ENCODE measurements around the gene TENM4.

TENM4 gene

DNA sequence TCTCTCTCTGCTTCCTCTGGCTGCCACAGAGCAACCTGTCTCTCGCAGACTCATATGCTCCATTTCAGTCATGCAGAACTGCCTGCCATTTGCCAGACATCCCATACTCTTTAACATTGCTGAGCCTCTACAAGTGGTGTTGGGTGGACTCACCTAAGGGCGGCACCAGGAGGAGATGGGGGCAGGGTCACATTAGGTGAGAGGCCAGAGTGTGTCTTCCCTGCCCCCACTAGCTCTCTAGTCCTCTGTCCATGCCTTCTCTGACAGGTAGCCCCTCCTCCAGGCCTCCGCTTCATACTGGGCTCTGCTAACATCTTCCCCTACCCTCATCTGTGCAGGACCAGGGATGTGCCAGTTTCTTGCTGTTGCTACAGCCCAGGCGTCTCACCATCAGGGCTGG, 366.3 kb downstream of the TENM4 start (continued):
- TF ChIP-seq, protein P1, sequence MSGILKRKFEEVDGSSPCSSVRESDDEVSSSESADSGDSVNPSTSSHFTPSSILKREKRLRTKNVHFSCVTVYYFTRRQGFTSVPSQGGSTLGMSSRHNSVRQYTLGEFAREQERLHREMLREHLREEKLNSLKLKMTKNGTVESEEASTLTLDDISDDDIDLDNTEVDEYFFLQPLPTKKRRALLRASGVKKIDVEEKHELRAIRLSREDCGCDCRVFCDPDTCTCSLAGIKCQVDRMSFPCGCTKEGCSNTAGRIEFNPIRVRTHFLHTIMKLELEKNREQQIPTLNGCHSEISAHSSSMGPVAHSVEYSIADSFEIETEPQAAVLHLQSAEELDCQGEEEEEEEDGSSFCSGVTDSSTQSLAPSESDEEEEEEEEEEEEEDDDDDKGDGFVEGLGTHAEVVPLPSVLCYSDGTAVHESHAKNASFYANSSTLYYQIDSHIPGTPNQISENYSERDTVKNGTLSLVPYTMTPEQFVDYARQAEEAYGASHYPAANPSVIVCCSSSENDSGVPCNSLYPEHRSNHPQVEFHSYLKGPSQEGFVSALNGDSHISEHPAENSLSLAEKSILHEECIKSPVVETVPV (CRISPR knock-in tag; IDR thresholded peaks at IDR 0.05) = no peak

DNA sequence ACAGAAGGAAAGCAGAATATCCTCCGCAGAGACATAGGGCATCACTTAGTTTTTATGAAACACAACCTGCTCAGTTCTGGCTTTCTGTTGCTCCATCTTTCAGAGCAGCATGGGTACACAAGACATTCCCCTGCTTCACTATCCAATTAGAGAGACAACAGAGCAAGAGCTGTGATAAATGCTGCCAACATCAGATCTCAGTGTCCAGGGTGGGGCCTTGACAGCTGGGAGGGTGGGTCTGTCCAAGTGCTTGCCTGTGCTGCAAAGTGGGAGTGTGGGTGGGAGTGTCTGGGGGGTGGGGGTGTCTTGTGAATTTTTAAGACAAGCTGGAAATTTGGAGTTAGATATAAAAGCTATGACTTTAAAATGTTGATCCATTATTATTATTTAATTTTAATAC, 369.6 kb downstream of the TENM4 start:
- no peak for ATAC-seq
- no peak for TF ChIP-seq SNAI2 (CRISPR knock-in tag; IDR thresholded peaks at IDR 0.05)
- TF ChIP-seq, protein P2, sequence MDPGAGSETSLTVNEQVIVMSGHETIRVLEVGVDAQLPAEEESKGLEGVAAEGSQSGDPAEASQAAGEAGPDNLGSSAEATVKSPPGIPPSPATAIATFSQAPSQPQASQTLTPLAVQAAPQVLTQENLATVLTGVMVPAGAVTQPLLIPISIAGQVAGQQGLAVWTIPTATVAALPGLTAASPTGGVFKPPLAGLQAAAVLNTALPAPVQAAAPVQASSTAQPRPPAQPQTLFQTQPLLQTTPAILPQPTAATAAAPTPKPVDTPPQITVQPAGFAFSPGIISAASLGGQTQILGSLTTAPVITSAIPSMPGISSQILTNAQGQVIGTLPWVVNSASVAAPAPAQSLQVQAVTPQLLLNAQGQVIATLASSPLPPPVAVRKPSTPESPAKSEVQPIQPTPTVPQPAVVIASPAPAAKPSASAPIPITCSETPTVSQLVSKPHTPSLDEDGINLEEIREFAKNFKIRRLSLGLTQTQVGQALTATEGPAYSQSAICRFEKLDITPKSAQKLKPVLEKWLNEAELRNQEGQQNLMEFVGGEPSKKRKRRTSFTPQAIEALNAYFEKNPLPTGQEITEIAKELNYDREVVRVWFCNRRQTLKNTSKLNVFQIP (CRISPR knock-in tag; IDR thresholded peaks at IDR 0.05; ENCODE audit: borderline replicate concordance, low read depth) = no peak
- no peak for TF ChIP-seq OSR1 (CRISPR knock-in tag; IDR thresholded peaks at IDR 0.05)
- no peak for TF ChIP-seq GLIS3 (CRISPR knock-in tag; IDR thresholded peaks at IDR 0.05)
- TF ChIP-seq TSHZ2 (CRISPR knock-in tag; IDR thresholded peaks at IDR 0.05) = no peak
- no peak for TF ChIP-seq TOX (CRISPR knock-in tag; IDR thresholded peaks at IDR 0.05; ENCODE audit: borderline replicate concordance)
- TF ChIP-seq, protein P1 (CRISPR knock-in tag; IDR thresholded peaks at IDR 0.05) = no peak
- no peak for TF ChIP-seq PPARA (CRISPR knock-in tag; IDR thresholded peaks at IDR 0.05; ENCODE audit: borderline replicate concordance)
- no peak for TF ChIP-seq ESRRG (CRISPR knock-in tag; IDR thresholded peaks at IDR 0.05)
- TF ChIP-seq ZFP30 (CRISPR knock-in tag; IDR thresholded peaks at IDR 0.05) = no peak
- TF ChIP-seq ZNF565 (CRISPR knock-in tag; conservative IDR thresholded peaks at IDR 0.05; ENCODE audit: low read depth) = no peak
- TF ChIP-seq ZC3H10 (CRISPR knock-in tag; IDR thresholded peaks at IDR 0.05) = no peak
- TF ChIP-seq, protein P3, sequence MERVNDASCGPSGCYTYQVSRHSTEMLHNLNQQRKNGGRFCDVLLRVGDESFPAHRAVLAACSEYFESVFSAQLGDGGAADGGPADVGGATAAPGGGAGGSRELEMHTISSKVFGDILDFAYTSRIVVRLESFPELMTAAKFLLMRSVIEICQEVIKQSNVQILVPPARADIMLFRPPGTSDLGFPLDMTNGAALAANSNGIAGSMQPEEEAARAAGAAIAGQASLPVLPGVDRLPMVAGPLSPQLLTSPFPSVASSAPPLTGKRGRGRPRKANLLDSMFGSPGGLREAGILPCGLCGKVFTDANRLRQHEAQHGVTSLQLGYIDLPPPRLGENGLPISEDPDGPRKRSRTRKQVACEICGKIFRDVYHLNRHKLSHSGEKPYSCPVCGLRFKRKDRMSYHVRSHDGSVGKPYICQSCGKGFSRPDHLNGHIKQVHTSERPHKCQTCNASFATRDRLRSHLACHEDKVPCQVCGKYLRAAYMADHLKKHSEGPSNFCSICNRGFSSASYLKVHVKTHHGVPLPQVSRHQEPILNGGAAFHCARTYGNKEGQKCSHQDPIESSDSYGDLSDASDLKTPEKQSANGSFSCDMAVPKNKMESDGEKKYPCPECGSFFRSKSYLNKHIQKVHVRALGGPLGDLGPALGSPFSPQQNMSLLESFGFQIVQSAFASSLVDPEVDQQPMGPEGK (CRISPR knock-in tag; IDR thresholded peaks at IDR 0.05; ENCODE audit: borderline replicate concordance) = no peak
- no peak for TF ChIP-seq CSDC2 (CRISPR knock-in tag; IDR thresholded peaks at IDR 0.05)
- TF ChIP-seq ZNF8 (CRISPR knock-in tag; IDR thresholded peaks at IDR 0.05) = no peak
- TF ChIP-seq ISL1 (CRISPR knock-in tag; IDR thresholded peaks at IDR 0.05) = no peak
- no peak for TF ChIP-seq ZNF70 (CRISPR knock-in tag; IDR thresholded peaks at IDR 0.05)
- TF ChIP-seq RARB (CRISPR knock-in tag; IDR thresholded peaks at IDR 0.05) = no peak
- no peak for TF ChIP-seq CREB5 (CRISPR knock-in tag; IDR thresholded peaks at IDR 0.05; ENCODE audit: low read depth)
- TF ChIP-seq ZFP3 (CRISPR knock-in tag; IDR thresholded peaks at IDR 0.05) = no peak

- TF ChIP-seq ZC3H10 (CRISPR knock-in tag; IDR thresholded peaks at IDR 0.05) (no peak), GLIS3 (CRISPR knock-in tag; IDR thresholded peaks at IDR 0.05) (no peak), RARB (CRISPR knock-in tag; IDR thresholded peaks at IDR 0.05) (no peak), ARNTL (CRISPR knock-in tag; IDR thresholded peaks at IDR 0.05; ENCODE audit: borderline replicate concordance, low read depth) (no peak), ZNF8 (CRISPR knock-in tag; IDR thresholded peaks at IDR 0.05) (no peak), CREB5 (CRISPR knock-in tag; IDR thresholded peaks at IDR 0.05; ENCODE audit: low read depth) (no peak), ZNF70 (CRISPR knock-in tag; IDR thresholded peaks at IDR 0.05) (no peak), TOX (CRISPR knock-in tag; IDR thresholded peaks at IDR 0.05; ENCODE audit: borderline replicate concordance) (no peak), ZFP30 (CRISPR knock-in tag; IDR thresholded peaks at IDR 0.05) (no peak), OSR1 (CRISPR knock-in tag; IDR thresholded peaks at IDR 0.05) (no peak)
Observed at GRCh38 chr11:79070518-79070917, 370.3 kb downstream of the TENM4 start.

More at GRCh38 chr11:79070518-79070917, 370.3 kb downstream of the TENM4 start:
- no peak for ATAC-seq
